ENCODE data around the gene CROCC.

CROCC gene

GRCh38 chr1:16981269-16981849, 59.6 kb downstream of the CROCC start:
- DNase-seq, result no peak

GRCh38 chr1:16982902-16983301, 61.2 kb downstream of the CROCC start:
- no peak for DNase-seq

DNA sequence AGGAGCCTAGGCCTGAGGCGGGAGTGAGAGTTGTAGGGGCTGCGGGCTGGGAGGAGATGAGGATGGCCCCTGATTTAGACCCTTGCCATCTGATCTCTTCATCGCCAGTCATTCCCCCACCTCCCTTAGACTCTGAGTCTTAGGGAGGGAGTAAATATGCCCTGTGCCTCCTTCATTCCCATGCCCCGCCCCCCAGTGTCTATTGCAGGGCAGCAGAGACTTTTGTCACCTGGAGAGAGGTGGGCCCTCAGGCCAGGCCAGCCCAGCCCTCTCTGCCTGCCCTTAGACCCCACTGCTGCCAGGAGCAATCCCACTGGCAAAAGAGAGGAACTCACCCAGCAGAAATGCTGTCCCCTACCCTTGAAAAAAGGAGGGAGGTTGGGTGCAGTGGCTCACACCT, 61.9 kb downstream of the CROCC start:
- no peak for DNase-seq

GRCh38 chr1:16984717-16985116, 63.0 kb downstream of the CROCC start:
- DNase-seq, result peak in 5 of 56 donors; percentile 11 to 45 (median 31)

GRCh38 chr1:16986113-16986512, 64.4 kb downstream of the CROCC start:
- no peak for DNase-seq

- DNase-seq, result no peak
Measured at GRCh38 chr1:16986560-16986959, 64.8 kb downstream of the CROCC start.

DNA sequence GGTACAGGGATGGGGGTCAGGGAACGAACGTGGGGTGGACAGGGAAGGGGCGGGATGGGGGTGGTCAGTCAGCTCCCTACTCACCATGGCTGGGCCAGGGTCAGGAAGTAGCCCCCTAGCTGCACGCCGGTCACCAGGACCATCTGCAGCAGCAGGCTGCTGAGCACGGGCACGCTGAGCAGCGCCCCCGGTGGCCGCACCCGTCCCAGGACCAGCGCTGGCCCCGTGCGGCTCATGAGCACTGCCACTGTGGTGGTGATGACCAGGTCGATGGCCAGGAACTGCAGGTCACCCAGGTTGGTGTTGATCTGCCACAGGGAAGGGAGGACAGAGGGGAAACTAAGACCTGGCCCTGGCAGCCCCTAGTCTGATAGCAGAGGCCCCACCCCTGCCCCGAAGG, 65.2 kb downstream of the CROCC start:
- DNase-seq, result no peak

DNA sequence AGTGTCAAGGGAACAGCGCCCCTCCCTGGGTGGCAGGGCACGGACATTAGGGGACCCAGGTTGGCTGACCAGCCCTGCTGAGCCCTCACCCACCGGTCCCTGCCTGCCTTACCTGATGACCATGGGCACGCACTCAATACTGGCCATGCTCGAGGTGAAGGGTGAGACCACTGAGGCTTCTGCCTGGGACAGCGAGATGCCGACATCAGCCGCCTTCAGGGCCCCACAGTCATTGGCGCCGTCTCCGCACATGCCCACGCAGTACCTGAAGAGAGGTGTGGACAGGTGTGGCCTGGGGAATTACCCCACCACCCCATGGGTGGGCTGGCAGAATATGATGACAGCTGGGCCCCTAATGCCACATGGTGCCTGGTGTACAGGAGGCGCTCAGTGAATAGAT, 66.5 kb downstream of the CROCC start:
- DNase-seq, result no peak

DNA sequence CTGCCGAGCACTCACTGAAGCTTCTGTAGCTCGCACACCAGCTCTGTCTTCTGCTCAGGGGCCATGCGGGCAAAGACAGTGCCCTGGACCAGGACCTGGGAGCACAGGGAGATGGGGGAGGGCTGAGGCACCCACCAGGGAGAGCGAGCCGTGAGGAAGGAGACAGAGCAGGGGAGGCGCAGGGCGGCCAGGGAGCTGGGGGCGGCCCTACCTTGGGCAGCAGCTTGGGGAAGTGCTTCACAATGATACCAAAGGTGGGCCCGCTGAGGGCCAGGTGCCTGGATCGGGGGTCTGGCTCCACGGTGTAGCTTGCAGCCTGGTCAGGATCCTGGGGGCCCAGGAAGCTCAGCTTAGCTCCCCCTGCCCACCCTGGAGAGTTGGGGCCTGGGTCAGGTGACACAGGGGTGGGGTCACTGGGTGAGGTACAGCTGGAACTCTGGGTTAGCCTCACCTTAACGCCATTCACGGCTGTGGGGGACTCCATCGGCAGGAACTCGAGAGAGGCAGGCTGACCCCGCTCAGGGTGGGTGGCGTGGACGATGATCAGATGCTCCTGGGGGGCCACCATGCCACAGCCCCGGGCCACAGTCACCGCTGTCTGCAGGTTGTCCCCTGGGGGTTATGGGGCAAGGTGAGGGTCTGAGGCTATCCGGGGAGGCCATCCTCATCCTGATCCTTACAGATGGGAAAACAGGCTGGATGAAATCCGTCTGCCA, 68.1 kb downstream of the CROCC start:
- DNase-seq, result no peak

DNA sequence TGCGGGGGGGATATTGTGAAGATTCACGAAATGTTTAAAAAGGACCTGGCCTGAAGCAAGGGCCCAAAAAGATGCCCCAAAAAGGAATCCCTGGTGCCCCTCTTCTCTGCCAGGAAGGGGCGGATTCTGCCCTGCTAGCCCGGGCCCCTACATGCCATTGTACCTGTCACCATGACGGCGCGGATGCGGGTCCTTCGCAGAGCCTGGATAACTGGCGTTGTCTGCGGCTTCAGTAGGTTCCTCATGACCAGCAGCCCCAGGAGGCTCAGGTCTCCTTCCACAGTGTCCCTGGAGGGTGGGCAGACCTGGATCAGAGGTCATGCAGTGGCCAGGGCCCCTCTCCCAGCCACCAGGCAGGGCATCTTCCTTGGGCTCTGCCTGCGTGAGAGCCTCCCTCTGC, 69.8 kb downstream of the CROCC start:
- no peak for DNase-seq

- no peak for DNase-seq
Measured at GRCh38 chr1:16992102-16992501, 70.4 kb downstream of the CROCC start.

GRCh38 chr1:16992675-16993074, 70.9 kb downstream of the CROCC start:
- no peak for DNase-seq

GRCh38 chr1:16993521-16994038, 71.8 kb downstream of the CROCC start:
- DNase-seq, result no peak

DNA sequence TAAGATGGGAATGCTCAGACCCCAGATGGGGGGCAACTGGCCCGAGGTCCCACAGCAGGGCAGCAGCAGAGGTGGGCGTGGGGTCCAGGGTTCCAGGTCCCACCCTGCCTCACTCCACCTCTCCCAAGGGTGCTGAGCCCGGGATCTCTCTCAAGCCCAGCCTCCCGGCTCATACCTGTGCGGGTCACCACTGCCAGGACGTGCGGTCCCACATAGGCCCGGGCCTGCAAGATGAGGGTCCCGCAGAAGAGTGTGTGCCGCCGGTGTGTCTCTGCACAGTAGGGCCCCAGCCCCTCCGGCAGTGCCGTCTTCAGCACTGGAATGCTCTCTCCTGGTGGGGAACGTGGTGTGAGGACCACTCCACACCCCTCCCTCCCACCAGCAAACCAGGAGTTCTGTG, 75.1 kb downstream of the CROCC start:
- DNase-seq, result no peak

DNA sequence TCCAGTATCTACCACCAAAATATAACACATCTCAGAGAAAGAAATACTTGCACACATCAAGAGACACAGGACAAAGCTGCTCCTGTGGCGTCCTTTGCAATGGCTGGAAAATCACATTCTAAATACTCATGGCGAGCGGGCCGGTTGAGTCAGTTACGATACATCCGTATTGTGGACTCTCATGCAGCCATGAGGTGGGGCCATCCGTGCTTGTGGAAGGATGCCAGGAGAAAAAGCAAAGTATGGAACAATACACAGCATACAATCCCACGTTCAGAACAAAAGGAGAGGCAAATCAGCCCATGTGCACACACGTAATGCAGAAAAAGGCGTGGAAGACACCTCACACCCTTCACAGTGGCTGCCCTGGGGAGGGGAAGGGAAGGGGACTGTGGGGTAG, 76.9 kb downstream of the CROCC start:
- DNase-seq, result no peak

DNA sequence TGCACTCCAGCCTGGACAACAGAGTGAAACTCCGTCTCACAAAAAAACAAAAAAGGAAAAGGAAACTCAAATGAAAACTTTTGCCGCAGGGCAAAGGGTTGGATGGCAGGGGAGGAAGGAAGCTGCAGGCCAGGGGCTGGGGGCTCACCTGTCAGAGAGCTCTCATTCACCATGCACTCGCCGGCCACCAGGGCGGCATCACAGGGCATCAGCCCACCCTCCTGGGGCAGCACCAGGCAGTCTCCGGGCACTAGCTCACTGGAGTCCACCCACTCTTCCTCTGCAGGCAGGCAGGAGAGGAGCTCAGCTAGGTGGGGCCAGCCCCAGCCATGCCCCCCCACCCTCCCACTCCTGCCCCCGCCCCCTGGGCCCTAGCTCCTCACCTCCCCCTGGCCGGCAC, 78.1 kb downstream of the CROCC start:
- no peak for DNase-seq

GRCh38 chr1:17001760-17002523, 80.2 kb downstream of the CROCC start:
- DNase-seq, result no peak

- DNase-seq, result no peak
Measured at GRCh38 chr1:17002524-17002902, 80.8 kb downstream of the CROCC start.

DNA sequence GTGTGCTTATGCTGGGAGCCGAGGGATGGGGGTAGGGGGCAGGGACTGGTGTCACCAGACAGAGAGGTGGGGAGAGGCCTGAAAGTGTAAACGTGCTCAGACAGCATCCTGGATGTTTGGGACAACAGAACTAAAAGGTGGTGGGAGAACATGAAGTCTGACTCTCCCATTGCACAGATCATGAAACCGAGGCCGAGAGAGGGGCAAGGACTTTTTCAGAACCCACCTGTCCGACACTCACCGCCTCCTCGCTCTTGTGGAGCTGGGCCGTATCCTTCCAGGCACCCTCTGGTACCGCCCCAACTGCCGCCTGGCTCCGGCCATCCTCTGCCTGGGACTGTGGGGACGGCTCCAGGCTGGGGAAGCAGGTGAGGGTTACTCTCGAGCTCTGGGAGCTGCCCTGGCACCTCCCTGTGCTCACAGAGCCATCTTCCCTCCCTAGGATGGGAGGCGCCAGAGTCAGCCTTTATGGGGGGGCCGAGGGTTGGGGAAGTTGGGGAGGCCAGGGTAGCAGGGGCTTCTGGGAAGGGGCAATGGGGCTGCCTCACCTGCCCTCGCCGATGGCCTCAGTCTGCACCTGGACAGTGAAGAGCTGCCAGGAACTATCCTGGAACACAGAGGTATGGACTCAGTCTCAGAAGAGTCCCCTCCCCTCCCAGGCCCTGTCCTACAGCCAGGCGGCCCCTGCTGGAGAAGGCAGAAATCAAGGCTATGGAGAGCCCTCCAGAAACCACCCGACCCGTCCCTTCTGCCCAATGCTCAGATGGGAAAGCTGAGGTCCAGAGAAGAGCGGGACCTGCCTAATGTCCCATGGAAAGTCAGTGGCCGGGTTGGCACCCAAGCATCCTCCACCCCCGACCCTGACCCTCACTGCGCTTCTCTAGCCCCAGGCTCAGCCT, 83.0 kb downstream of the CROCC start:
- DNase-seq, result no peak

DNA sequence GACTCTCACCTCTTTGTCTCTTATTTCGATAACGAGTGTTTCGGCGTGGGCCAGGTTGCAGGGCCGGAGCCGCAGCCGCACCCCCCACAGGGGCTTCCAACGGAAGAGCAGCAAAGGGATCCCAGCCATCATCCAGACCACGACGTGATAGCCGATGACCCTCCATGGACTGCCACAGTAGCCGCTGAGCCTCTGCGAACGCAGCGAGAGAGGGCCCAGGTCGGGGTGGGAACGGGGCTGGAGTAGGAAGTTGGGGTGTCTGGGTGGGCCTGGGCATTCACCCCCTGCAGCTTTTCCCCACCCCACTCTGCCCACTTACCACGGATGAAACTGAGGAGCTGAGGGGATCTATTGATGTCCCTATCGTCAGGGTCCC, 83.6 kb downstream of the CROCC start:
- no peak for DNase-seq

DNA sequence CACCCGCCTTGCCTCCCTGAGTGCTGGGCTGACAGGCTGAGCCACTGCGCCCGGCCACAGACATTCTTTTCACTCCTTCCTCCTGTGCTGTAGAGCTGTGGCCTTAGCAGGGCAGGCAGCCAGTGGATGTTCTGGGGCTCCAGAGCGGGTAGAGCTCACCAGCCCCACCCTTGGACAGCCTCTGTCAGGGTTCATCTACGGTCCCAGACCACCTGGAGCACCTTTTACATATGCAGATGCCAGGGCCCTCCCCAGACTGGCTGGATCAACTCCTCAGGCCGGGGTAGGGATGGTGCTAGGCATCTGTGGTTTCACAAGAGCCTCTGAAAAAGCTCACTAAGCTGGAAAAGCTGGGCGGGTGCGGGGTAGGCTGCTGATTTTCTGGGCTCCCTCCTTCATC, 85.4 kb downstream of the CROCC start:
- DNase-seq, result no peak

All from amygdala (tissue), 56 donors.